SK-MEL-5 (cell line): ENCODE data around the gene NACC1. TPM values are rescaled to one million over a fixed set of nuclear protein-coding genes. Genes with fewer than 3 reads are reported as not detected.
A peak's percentile ranks its signal among the peaks of the same experiment; 100 is the strongest.

ENCODE experiments used
- DNase-seq: peaks from one replicate; pipeline ENCODE4 v3.0.0-alpha.2; 2016; ENCODE audit warnings: low read depth, low spot score
- in situ Hi-C: cut with HindIII; loops from 2 replicates; pipeline ENCODE4 v1.10.0; 2016; ENCODE audit warnings: low sequenced_read_pairs, high pct_unique_total_duplicates, low pct_unique_long_range_greater_than_20kb
- total RNA-seq: library from RNA; depleted of rRNA; stranded (reverse); fragments of >200 nt; shearing (Covaris generic); gene quantifications from 2 replicates; pipeline ENCODE4 v1.2.3, GENCODE V29; 2014

The NACC1 gene
- total RNA-seq, 1 experiment from 2014 or later = 44.2 TPM

GRCh38 chr19:13097033-13097462 is 21.0 kb upstream of the NACC1 start:
- in situ Hi-C loops = no loop called here
- DNase-seq = no peak

GRCh38 chr19:13097463-13098258 is 20.4 kb upstream of the NACC1 start:
- DNase-seq = no peak
- in situ Hi-C loops = no loop called here

DNA sequence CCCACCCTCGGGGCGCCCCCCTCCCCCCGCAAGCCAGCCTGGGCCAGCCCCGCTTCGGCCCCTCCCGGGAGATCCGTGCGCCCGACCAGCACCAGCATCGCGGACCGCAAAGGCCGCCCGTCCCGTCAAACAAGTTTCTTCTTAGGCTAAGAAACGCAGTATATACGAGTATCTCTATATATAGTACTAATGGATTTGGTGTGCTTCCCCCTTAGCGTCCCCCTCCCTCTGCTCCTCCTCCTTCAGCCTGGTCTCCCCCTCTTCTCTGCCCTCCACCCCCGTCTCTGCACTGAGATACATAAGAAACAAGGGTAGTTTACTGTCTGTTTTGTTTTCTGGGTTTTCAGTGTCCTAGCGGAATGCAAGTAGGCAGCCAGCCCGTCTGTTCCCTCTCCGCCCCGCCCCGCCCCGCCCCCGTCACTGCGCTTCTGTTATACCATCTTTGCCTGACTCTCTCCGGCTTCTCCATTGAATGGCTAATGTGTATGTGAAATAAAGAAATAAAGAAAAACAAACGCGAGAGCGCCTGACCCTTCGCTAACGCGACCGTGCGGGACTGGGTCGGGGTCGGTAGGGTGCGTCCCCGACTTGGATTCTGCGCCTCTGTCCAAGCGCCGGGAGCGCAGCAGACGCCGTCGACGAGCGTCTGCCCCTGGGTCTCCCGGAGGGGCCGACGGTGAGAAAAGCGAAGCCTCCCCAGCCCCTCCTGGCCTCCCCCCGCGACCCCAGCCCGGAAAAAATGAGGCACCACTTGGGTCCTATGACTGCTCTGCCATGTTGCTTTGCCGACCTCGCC is 19.6 kb upstream of the NACC1 start:
- in situ Hi-C loops = no loop called here

DNA sequence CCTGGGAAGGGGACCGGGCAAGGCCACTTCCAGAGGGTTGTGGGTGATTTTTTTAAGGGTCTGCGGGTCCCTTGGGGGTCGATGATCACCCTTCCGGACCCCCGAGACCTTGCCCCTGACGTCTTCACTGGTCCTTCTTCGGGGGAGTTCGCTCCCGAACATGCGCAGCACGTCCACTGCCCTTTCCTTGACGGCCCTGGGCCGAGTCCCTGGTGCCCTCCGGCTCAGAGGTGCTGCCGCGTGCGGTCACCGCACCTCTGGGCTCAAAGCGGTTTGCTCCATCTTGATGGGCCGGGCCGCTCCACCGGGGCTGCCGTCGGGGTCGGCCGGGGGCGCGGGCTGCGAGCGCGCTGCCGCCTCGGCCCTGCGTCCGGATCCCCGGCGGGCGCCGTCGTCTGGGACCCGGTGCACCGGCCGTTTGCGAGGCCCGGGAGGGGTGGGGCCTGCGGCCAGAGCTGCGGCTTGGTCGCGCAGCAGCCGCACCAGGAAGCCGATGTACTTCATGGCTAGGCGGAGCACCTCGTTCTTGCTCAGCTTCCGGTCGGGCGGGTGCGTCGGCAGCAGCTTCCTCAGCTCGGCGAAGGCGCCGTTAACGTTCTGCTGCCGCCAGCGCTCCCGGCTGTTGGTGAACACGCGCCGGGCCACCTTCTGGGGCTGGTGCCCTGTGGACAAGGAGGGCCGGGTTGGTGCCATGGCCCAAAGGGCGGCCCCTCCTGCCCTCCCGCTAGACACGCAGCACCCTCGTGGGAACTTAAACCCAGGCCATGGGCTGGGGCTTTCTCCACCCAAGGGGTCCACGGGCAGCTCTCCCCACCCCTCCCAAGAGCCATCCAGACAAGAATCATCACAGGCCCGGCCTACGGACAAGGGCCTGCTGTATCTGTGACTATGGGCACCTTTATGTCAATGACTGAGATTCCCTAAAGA is 18.7 kb upstream of the NACC1 start:
- in situ Hi-C loops = no loop called here

More for the DNA sequence above, 19.6 kb upstream of the NACC1 start:
- DNase-seq = no peak

DNA sequence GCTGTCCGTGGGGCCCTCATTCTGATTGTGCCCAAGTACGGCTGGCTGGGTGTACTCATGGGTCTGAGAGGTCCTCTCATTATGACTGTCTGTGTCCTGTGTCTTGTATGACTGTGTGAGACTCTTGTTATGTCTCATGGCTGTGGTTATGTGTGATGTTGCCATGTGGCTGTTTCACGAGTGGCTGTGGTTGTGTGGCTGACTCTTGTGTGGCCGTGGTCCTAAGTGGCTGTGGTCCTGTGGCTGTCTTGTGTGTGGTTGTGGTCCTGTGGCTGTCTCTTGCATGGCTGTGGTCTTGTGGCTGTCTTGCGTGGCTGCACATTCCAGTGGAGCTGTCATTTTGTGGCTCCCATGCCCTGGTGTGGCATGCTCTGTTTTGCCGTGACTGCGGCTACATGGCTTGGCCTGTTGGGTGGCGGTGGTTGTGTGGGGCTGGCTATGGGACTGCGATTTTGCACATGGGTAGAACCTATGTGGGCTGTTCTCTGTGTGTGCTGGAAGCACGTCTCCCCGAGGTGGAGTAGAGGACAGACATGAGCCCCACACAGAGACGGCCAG is 18.0 kb upstream of the NACC1 start:
- DNase-seq = no peak

More for the DNA sequence above, 18.7 kb upstream of the NACC1 start:
- no peak for DNase-seq

GRCh38 chr19:13100841-13101589 is 17.0 kb upstream of the NACC1 start:
- DNase-seq = no peak
- in situ Hi-C loops = no loop called here

More for the DNA sequence above, 18.0 kb upstream of the NACC1 start:
- in situ Hi-C loops = no loop called here

DNA sequence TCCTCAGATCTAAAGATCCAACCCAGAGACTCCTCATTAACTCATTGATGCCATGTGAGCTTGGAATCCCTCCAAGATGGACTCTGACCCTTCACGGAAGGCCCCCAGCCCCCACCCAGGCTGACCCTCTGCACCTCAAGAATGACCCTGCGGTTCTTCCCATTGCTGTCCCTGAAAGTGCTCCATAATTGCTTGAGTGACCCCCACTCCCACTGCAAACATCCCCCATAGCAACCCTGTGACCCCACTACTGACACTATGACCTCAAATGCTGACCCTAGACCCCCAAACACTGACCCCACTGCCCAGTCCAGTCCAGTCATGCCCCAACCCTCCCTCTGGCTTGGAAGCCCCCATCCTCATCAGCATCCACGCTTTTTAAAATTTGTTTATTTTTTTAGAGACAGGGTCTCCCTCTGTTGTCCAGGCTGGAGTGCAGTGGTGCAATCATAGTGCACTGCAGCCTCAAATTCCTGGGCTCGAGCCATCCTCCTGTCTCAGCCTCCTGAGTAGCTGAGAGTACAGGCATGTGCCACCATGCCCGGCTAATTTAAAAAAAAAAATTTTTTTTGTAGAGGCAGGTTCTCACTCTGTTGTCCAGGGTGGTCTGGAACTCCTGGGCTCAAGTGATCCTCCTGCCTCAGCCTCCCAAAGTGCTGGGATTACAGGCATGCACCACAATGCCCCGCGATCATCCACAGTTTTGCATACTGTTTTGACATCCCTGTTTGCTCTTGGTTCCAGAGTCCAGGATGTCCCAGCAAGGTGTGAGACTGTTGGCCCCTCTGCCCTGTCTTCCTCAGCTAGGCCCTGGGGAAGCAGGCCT is 16.3 kb upstream of the NACC1 start:
- in situ Hi-C loops = no loop called here
- DNase-seq = no peak

DNA sequence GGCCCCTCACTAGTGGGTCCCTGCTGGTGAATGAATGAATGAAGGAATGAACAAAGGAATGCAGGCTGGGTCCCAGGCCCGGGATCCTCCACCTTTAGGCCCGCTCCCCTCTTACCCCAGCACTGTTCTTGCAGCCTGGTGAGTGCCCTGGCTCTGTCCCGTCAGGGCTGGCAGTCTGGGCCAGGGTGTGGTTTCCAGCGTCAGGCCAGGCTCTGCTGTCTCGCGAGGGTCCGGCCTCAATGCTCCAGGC is 15.7 kb upstream of the NACC1 start:
- DNase-seq = no peak

GRCh38 chr19:13102666-13103580 is 15.1 kb upstream of the NACC1 start, which contains the start of gene LYL1:
TSS of gene LYL1 (minus strand) at chr19:13102858. CDS start at chr19:13101171, 1,687 bp downstream.
- in situ Hi-C loops = no loop called here

More for the DNA sequence above, 15.7 kb upstream of the NACC1 start:
- in situ Hi-C loops = no loop called here

DNA sequence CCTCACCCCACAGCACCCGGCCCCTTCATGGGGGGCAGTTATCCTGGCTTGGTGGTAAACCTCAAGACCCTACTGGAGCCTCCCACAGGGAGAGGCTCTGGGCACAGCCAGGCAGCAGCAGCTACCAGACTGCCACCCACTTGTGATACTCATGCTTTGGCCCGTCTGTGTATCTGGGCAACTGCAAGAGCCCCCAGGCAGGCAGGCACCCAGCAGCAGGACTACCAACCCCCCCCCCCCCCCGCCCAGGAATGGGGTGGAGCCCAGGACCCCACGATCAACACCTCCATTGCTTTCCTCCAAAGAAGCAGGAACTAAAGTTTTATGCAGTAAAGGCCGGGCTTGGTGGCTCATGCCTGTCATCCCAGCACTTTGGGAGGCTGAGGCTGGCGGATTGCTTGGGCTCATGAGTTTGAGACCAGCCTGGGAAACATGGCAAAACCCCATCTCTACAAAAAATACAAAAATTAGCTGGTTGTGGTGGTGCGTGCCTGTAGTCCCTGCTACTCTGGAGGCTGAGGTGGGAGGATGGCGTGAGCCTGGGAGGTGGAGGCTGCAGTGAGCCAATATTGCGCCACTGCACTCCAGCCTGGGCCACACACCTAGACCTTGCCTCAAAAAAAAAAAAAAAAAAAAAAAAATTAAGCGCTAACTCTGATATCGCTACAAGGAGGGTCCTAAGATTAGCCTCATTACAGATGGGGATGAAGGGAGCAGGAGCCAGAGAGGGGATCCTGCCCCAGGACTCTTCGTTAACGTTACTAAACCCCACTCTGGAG is 14.3 kb upstream of the NACC1 start:
- in situ Hi-C loops = no loop called here
- no peak for DNase-seq

More at GRCh38 chr19:13102666-13103580, 15.1 kb upstream of the NACC1 start, which contains the start of gene LYL1:
- DNase-seq = no peak

DNA sequence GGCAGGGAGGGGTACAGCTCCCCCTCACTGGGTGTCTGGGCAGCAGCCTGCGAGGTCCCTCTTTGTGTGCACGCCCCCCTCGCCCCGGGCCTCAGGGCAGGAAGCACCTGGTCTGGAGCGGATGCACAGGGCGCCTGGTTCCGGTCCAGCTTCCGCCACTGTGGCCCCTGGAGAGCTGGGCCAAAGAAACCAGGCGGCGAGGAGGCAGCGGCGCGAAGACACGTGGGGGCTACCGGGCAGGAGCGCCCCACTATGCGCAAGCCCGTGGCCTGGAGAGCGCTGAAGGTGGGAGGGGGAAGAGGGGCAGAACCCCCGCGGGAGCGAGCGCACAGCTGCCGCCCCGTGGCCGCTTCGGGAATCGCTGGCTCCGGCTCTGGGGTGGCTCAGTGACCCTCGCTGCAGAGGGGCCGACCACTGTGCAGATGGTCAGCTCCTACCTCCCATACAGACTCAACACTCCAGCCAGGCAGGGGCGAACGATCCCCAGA is 13.7 kb upstream of the NACC1 start:
- peak; percentile 25 for DNase-seq
- in situ Hi-C loops = no loop called here

GRCh38 chr19:13104848-13105711 is 13.0 kb upstream of the NACC1 start:
- no peak for DNase-seq
- in situ Hi-C loops = no loop called here

DNA sequence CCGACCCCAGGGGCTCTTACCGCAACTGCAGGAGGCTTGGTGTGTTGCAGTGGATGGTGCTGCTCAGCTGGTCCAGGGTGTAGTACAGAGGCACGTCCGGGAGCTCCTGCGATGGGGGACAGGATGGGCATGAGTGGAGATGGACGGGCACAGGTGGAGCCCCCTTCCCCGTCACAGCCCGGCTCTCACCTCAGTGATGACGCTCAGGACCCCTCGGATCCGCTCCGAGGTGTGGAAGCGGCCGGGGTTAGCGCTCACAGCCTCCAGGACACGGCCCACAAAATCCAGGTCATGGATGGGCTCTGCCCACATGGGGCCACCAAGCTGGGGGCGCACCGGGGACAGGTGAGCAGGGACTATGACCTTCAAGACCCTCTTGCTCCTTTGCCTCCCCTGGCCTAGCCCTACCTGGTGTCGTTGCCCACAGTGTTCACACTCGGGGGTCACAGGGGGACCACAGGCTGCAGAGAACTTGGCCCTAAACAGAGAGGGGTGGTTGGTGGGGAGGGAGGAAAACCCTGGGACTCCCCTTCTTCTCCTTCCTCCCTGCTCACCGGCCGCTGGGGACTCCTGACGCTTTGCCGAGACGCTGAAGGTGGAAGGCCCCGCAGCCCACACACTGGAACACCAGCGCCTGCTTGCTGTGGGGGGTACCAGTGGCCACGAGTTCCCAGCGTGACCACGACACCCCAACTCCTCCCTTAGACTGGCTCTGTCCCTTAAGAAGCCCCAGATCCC is 8.5 kb upstream of the NACC1 start:
- in situ Hi-C loops = no loop called here
- no peak for DNase-seq
